Parathyroid adenoma (tissue), 2 donors: ENCODE measurements around the gene MAP2K2.
A peak's percentile ranks its signal among the peaks of the same experiment; 100 is the strongest.

Experiments used
- H2AFZ ChIP-seq: fragments of 300-600 bp; sonication (generic); one replicate; pipeline ENCODE4 v1.7.0; 2017; ENCODE audit warnings: antibody characterized with exemption, mild to moderate bottlenecking
- H3K27ac ChIP-seq: fragments of 300-600 bp; sonication (generic); one replicate; pipeline ENCODE4 v1.7.0; 2017
- H3K27me3 ChIP-seq: fragments of 300-600 bp; sonication (generic); one replicate; pipeline ENCODE4 v1.7.0; 2017; ENCODE audit warnings: low read length; ENCODE audit not compliant: control insufficient read depth, insufficient read depth
- H3K36me3 ChIP-seq: fragments of 300-600 bp; sonication (generic); one replicate; pipeline ENCODE4 v1.7.0; 2017; ENCODE audit warnings: low read length; ENCODE audit not compliant: control insufficient read depth, insufficient read depth
- H3K4me1 ChIP-seq: fragments of 300-600 bp; sonication (generic); one replicate; pipeline ENCODE4 v1.7.0; 2017; ENCODE audit warnings: control low read depth
- H3K4me2 ChIP-seq: fragments of 300-600 bp; sonication (generic); one replicate; pipeline ENCODE4 v1.7.0; 2017; ENCODE audit warnings: low read length
- H3K4me3 ChIP-seq: fragments of 300-600 bp; sonication (generic); one replicate; pipeline ENCODE4 v1.7.0; 2017; ENCODE audit warnings: low read depth, low read length
- H3K79me2 ChIP-seq: fragments of 300-600 bp; sonication (generic); one replicate; pipeline ENCODE4 v1.7.0; 2017; ENCODE audit warnings: control low read depth
- H3K9ac ChIP-seq: fragments of 300-600 bp; sonication (generic); one replicate; pipeline ENCODE4 v1.7.0; 2017; ENCODE audit warnings: mild to moderate bottlenecking
- H3K9me3 ChIP-seq: fragments of 300-600 bp; sonication (generic); one replicate; pipeline ENCODE4 v1.7.0; 2017; ENCODE audit warnings: low read length; ENCODE audit not compliant: control insufficient read depth
- CTCF ChIP-seq: fragments of 300-600 bp; sonication (generic); IDR thresholded peaks from one replicate; pipeline ENCODE4 v1.7.0; 2017; ENCODE audit warnings: antibody characterized with exemption, mild to moderate bottlenecking
- donor health status: primary hyperparathyroidism.

The MAP2K2 gene

GRCh38 chr19:4063369-4064148 lies 60.4 kb downstream of the MAP2K2 start:
- no peaks in the 10 kb centered on the region for H3K9me3 ChIP-seq
- H3K27me3 ChIP-seq = no peaks in the 10 kb centered on the region
- H3K9ac ChIP-seq = peak overlapping the region; percentile 72
- H3K4me2 ChIP-seq = peak overlapping the region; percentile 95
- H3K27ac ChIP-seq = peak overlapping the region; percentile 87
- no peak overlapping the region for H2AFZ ChIP-seq
- H3K36me3 ChIP-seq = no peaks in the 10 kb centered on the region
- H3K79me2 ChIP-seq = peaks cover 65% of the 10 kb centered on the region
- no peak for TF ChIP-seq CTCF
- H3K4me1 ChIP-seq = peaks cover 39% of the 10 kb centered on the region
- peak overlapping the region; percentile 81 for H3K4me3 ChIP-seq

GRCh38 chr19:4062419-4063368 lies 61.2 kb downstream of the MAP2K2 start:
- TF ChIP-seq CTCF = no peak
- no peaks in the 10 kb centered on the region for H3K9me3 ChIP-seq
- H3K27ac ChIP-seq = peak overlapping the region; percentile 87

GRCh38 chr19:4061683-4062418 lies 62.1 kb downstream of the MAP2K2 start:
- no peak overlapping the region for H3K9ac ChIP-seq
- H3K79me2 ChIP-seq = peaks cover 77% of the 10 kb centered on the region
- H3K4me1 ChIP-seq = peaks cover 39% of the 10 kb centered on the region
- H3K27me3 ChIP-seq = no peaks in the 10 kb centered on the region
- H3K36me3 ChIP-seq = no peaks in the 10 kb centered on the region
- H3K4me2 ChIP-seq = peak overlapping the region; percentile 95
- no peak for TF ChIP-seq CTCF
- no peak overlapping the region for H2AFZ ChIP-seq
- H3K9me3 ChIP-seq = no peaks in the 10 kb centered on the region
- H3K4me3 ChIP-seq = peak overlapping the region; percentile 47
- peak overlapping the region; percentile 87 for H3K27ac ChIP-seq

More at GRCh38 chr19:4062419-4063368, 61.2 kb downstream of the MAP2K2 start:
- Histone ChIP-seq H2AFZ (no peak overlapping the region), H3K27me3 (no peaks in the 10 kb centered on the region), H3K4me1 (peaks cover 39% of the 10 kb centered on the region), H3K36me3 (no peaks in the 10 kb centered on the region), H3K79me2 (peaks cover 73% of the 10 kb centered on the region), H3K4me2 (peak overlapping the region; percentile 95), H3K9ac (no peak overlapping the region), H3K4me3 (peak overlapping the region; percentile 47)

GRCh38 chr19:4061178-4061682 lies 62.7 kb downstream of the MAP2K2 start:
- H2AFZ ChIP-seq = no peak overlapping the region
- TF ChIP-seq CTCF = no peak
- H3K36me3 ChIP-seq = no peaks in the 10 kb centered on the region
- H3K27me3 ChIP-seq = no peaks in the 10 kb centered on the region
- H3K27ac ChIP-seq = peak overlapping the region; percentile 87
- no peaks in the 10 kb centered on the region for H3K9me3 ChIP-seq
- peaks cover 39% of the 10 kb centered on the region for H3K4me1 ChIP-seq
- peak overlapping the region; percentile 47 for H3K4me3 ChIP-seq
- peak overlapping the region; percentile 95 for H3K4me2 ChIP-seq
- H3K9ac ChIP-seq = no peak overlapping the region
- peaks cover 82% of the 10 kb centered on the region for H3K79me2 ChIP-seq
